Astrocyte (in vitro differentiated cells and primary cell): ENCODE results near the gene ATP1A3. TPM values are rescaled to one million over a fixed set of nuclear protein-coding genes. Genes with fewer than 3 reads are reported as not detected.
A peak's percentile ranks its signal among the peaks of the same experiment; 100 is the strongest.

Source experiments
- DNase-seq: peaks from one replicate; pipeline ENCODE4 v3.0.0-alpha.2; 2010; ENCODE audit warnings: low read depth
- FAIRE-seq: peaks from 2 replicates; lab custom pipeline; 2011; peaks lifted over from hg19 to GRCh38; lab: Jason Lieb, UNC
- H2AFZ ChIP-seq: 2 replicates; pipeline ENCODE4 v1.6.0; 2012; ENCODE audit warnings: low read depth, low read length, inconsistent platforms
- H3K27ac ChIP-seq: 2 replicates; pipeline ENCODE4 v1.5.1; 2011; ENCODE audit warnings: low read depth, low read length, inconsistent platforms
- H3K27me3 ChIP-seq: 2 replicates; pipeline ENCODE4 v1.6.0; 2011; ENCODE audit warnings: low read length, inconsistent platforms; ENCODE audit not compliant: insufficient read depth
- H3K36me3 ChIP-seq: 2 replicates; pipeline ENCODE4 v1.5.1; 2011; ENCODE audit warnings: low read length, inconsistent platforms; ENCODE audit not compliant: insufficient read depth
- H3K4me1 ChIP-seq: 2 replicates; pipeline ENCODE4 v1.5.1; 2011; ENCODE audit warnings: low read length, inconsistent platforms; ENCODE audit not compliant: insufficient read depth
- H3K4me2 ChIP-seq: 2 replicates; pipeline ENCODE4 v1.6.0; 2012; ENCODE audit warnings: low read length, inconsistent platforms
- H3K4me3 ChIP-seq: 2 replicates; pipeline ENCODE4 v1.5.1; 2011; ENCODE audit warnings: low read depth, mild to moderate bottlenecking, low read length, inconsistent platforms; ENCODE audit not compliant: insufficient read depth
- H3K79me2 ChIP-seq: 2 replicates; pipeline ENCODE4 v1.6.0; 2012; ENCODE audit warnings: mild to moderate bottlenecking, low read length, inconsistent platforms; ENCODE audit not compliant: insufficient read depth
- H3K9ac ChIP-seq: 2 replicates; pipeline ENCODE4 v1.6.0; 2012; ENCODE audit warnings: mild to moderate bottlenecking, low read length, inconsistent platforms
- H3K9me3 ChIP-seq: 2 replicates; pipeline ENCODE4 v1.5.1; 2012; ENCODE audit warnings: low read depth, mild to moderate bottlenecking, low read length, inconsistent platforms; ENCODE audit not compliant: insufficient read depth
- H4K20me1 ChIP-seq: 2 replicates; pipeline ENCODE4 v1.6.0; 2012; ENCODE audit warnings: low read length, inconsistent platforms; ENCODE audit not compliant: insufficient read depth
- H3K27ac Mint-ChIP-seq: one replicate; pipeline ENCODE4 v1.8.0; 2021; ENCODE audit warnings: mild to moderate bottlenecking, mixed read lengths; ENCODE audit not compliant: unreplicated experiment
- H3K27me3 Mint-ChIP-seq: one replicate; pipeline ENCODE4 v1.8.0; 2021; ENCODE audit warnings: low read depth, mixed read lengths; ENCODE audit not compliant: unreplicated experiment
- H3K36me3 Mint-ChIP-seq: one replicate; pipeline ENCODE4 v1.8.0; 2021; ENCODE audit warnings: low read depth, mixed read lengths; ENCODE audit not compliant: unreplicated experiment
- H3K4me1 Mint-ChIP-seq: one replicate; pipeline ENCODE4 v1.8.0; 2021; ENCODE audit warnings: low read depth, mixed read lengths; ENCODE audit not compliant: unreplicated experiment
- H3K4me3 Mint-ChIP-seq: one replicate; pipeline ENCODE4 v1.8.0; 2021; ENCODE audit warnings: mild to moderate bottlenecking, moderate library complexity, mixed read lengths; ENCODE audit not compliant: unreplicated experiment
- H3K9me3 Mint-ChIP-seq: one replicate; pipeline ENCODE4 v1.8.0; 2021; ENCODE audit warnings: mild to moderate bottlenecking, mixed read lengths; ENCODE audit not compliant: unreplicated experiment
- CTCF ChIP-seq: IDR thresholded peaks from 2 replicates; pipeline ENCODE4 v1.5.1; 2011; ENCODE audit warnings: low read depth, mild to moderate bottlenecking, inconsistent platforms, low read length, moderate library complexity; ENCODE audit not compliant: insufficient read depth
- EZH2 ChIP-seq: IDR thresholded peaks from 2 replicates; pipeline ENCODE4 v1.6.1; 2012; ENCODE audit warnings: mild to moderate bottlenecking, low read length, inconsistent platforms; ENCODE audit not compliant: insufficient read depth
- total RNA-seq: library from RNA; stranded (reverse); gene quantifications from 2 replicates; pipeline ENCODE4 v1.2.1, GENCODE V29; 2021

Gene ATP1A3
- total RNA-seq, 1 donor from 2014 or later: 3.4 TPM

GRCh38 chr19:42028304-42029216 is 34.5 kb upstream of the ATP1A3 start:
- H4K20me1 ChIP-seq: peaks cover 5% of the 10 kb centered on the region
- FAIRE-seq (no peak), DNase-seq (no peak)
- TF ChIP-seq EZH2: no peak
- TF ChIP-seq CTCF: peak; percentile 33
- no peak overlapping the region for H3K4me3 ChIP-seq
- H3K4me3 Mint-ChIP-seq: no peak overlapping the region
- H3K27me3 ChIP-seq: peaks cover 3% of the 10 kb centered on the region
- H3K27ac ChIP-seq: no peak overlapping the region
- H3K36me3 Mint-ChIP-seq: peaks cover 4% of the 10 kb centered on the region
- H3K27ac Mint-ChIP-seq: no peak overlapping the region
- no peak overlapping the region for H2AFZ ChIP-seq
- no peaks in the 10 kb centered on the region for H3K79me2 ChIP-seq
- H3K9me3 Mint-ChIP-seq: no peaks in the 10 kb centered on the region
- no peaks in the 10 kb centered on the region for H3K36me3 ChIP-seq
- peaks cover 5% of the 10 kb centered on the region for H3K4me1 ChIP-seq
- H3K4me2 ChIP-seq: no peak overlapping the region
- H3K9ac ChIP-seq: no peak overlapping the region
- H3K27me3 Mint-ChIP-seq: peaks cover 10% of the 10 kb centered on the region
- H3K9me3 ChIP-seq: no peaks in the 10 kb centered on the region
- peaks cover 13% of the 10 kb centered on the region for H3K4me1 Mint-ChIP-seq

GRCh38 chr19:42024622-42025111 is 30.6 kb upstream of the ATP1A3 start:
- H3K27me3 ChIP-seq: no peaks in the 10 kb centered on the region
- H2AFZ ChIP-seq: no peak overlapping the region
- H3K4me2 ChIP-seq: peak overlapping the region; percentile 29
- Mint-ChIP-seq H3K9me3 (peaks cover 1% of the 10 kb centered on the region), H3K36me3 (peaks cover 4% of the 10 kb centered on the region), H3K27me3 (peaks cover 12% of the 10 kb centered on the region), H3K27ac (peak overlapping the region; percentile 76), H3K4me1 (peaks cover 13% of the 10 kb centered on the region), H3K4me3 (no peak overlapping the region)
- H3K9ac ChIP-seq: no peak overlapping the region
- peaks cover 5% of the 10 kb centered on the region for H4K20me1 ChIP-seq
- H3K27ac ChIP-seq: no peak overlapping the region
- H3K4me3 ChIP-seq: no peak overlapping the region
- no peaks in the 10 kb centered on the region for H3K9me3 ChIP-seq
- H3K79me2 ChIP-seq: no peaks in the 10 kb centered on the region
- H3K4me1 ChIP-seq: peaks cover 5% of the 10 kb centered on the region
- no peak for FAIRE-seq
- no peaks in the 10 kb centered on the region for H3K36me3 ChIP-seq
- peak; percentile 41 for DNase-seq
- no peak for TF ChIP-seq EZH2
- no peak for TF ChIP-seq CTCF

- Histone ChIP-seq H3K79me2 (no peaks in the 10 kb centered on the region), H3K9ac (no peak overlapping the region), H4K20me1 (peaks cover 5% of the 10 kb centered on the region), H3K27me3 (no peaks in the 10 kb centered on the region), H3K4me2 (no peak overlapping the region), H3K36me3 (no peaks in the 10 kb centered on the region), H3K4me3 (no peak overlapping the region), H3K4me1 (peaks cover 10% of the 10 kb centered on the region), H2AFZ (no peak overlapping the region), H3K27ac (no peak overlapping the region), H3K9me3 (no peaks in the 10 kb centered on the region)
- Mint-ChIP-seq H3K27ac (peak overlapping the region; percentile 1), H3K36me3 (peaks cover 9% of the 10 kb centered on the region), H3K27me3 (peaks cover 10% of the 10 kb centered on the region), H3K4me3 (no peak overlapping the region), H3K4me1 (peaks cover 18% of the 10 kb centered on the region), H3K9me3 (peaks cover 7% of the 10 kb centered on the region)
- no peak for DNase-seq
- no peak for FAIRE-seq
- TF ChIP-seq CTCF (no peak), EZH2 (no peak)
Observed at GRCh38 chr19:42023943-42024260, 29.9 kb upstream of the ATP1A3 start.
